ENCODE measurements around the gene FCER2. TPM values are rescaled to one million over a fixed set of nuclear protein-coding genes. Genes with fewer than 3 reads are reported as not detected.

FCER2 gene
- total RNA-seq, 4 donors from 2014 or later: not detected

GRCh38 chr19:7674010-7675005 lies 27.6 kb downstream of the FCER2 start:
- no peak for DNase-seq
- Histone ChIP-seq H3K36me3 (no peaks in the 10 kb centered on the region), H3K27ac (peak overlapping the region in 1 of 4 donors; percentile 41), H3K27me3 (peaks cover 0 to 94% (median 0%) of the 10 kb centered on the region in 4 donors), H3K9me3 (no peaks in the 10 kb centered on the region), H3K4me1 (peaks cover 0 to 20% (median 0%) of the 10 kb centered on the region in 3 donors), H3K4me3 (no peak overlapping the region)
- WGBS, 2 donors: 49 to 55% methylated on average over 9 to 20 of the region's 21 CpGs
- intact Hi-C loops (cut with DNase I): loop anchor here (5.0 kb wide), 1 partner anchor 107 kb away; no protein-coding TSS in a partner anchor
- no peak for TF ChIP-seq POLR2A (IDR thresholded peaks at IDR 0.05)
- no peak for TF ChIP-seq CTCF (IDR thresholded peaks at IDR 0.05)

DNA sequence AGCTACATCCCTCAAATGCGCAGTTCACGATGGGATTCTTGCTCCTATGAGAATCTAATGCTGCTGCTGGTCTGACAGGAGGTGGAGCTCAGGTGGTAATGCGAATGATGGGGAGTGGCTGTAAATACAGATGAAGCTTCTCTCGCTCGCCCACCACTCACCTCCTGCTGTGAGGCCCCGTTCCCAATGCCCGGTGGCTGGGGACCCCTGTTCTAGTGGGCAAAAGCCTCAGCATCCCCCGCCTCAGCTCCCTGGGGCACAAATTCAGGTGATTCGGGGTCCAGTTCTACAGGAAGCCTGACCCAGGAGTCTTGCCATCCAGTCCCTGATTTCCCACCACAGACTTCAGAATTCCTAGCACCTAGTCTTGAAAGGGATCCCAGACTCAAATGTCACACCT lies 29.4 kb downstream of the FCER2 start:
- H3K36me3 ChIP-seq: no peaks in the 10 kb centered on the region
- 27 to 48% methylated on average over 4 to 8 of the region's 9 CpGs for WGBS, 2 donors
- H3K9me3 ChIP-seq: no peaks in the 10 kb centered on the region
- intact Hi-C loops (cut with DNase I): no loop called here
- H3K27me3 ChIP-seq: peaks cover 0 to 89% (median 0%) of the 10 kb centered on the region in 4 donors
- H3K27ac ChIP-seq: no peak overlapping the region
- peaks cover 0 to 15% (median 0%) of the 10 kb centered on the region in 3 donors for H3K4me1 ChIP-seq
- H3K4me3 ChIP-seq: no peak overlapping the region
- no peak for DNase-seq
- TF ChIP-seq POLR2A (IDR thresholded peaks at IDR 0.05) (no peak), CTCF (IDR thresholded peaks at IDR 0.05) (no peak)

DNA sequence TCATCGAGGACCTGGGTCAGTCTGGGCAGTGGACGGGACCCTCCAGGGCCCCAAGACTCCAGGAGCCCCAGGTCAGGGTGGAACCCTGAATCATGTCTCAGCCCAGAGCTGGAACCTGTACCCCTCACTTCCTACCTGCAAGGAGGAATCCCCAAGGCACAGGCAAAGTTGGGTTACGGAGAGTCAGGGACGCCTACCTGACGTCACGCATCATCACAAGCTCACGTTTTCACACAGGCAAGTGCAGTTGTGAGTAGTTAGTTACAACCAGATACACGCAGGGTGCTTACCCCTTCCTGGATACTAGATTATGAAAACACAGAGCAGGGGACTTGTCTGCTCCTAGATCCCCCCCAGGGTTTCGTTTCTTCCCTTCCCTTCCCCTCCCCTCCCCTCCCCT lies 31.1 kb downstream of the FCER2 start:
- TF ChIP-seq POLR2A (IDR thresholded peaks at IDR 0.05): no peak
- no peaks in the 10 kb centered on the region for H3K9me3 ChIP-seq
- H3K4me1 ChIP-seq: peaks cover 0 to 15% (median 0%) of the 10 kb centered on the region in 3 donors
- no peak for DNase-seq
- WGBS, 2 donors: 4 to 40% methylated on average over 3 of the region's 9 CpGs
- H3K4me3 ChIP-seq: no peak overlapping the region
- no peak overlapping the region for H3K27ac ChIP-seq
- H3K27me3 ChIP-seq: peaks cover 0 to 83% (median 0%) of the 10 kb centered on the region in 4 donors
- intact Hi-C loops (cut with DNase I): no loop called here
- H3K36me3 ChIP-seq: no peaks in the 10 kb centered on the region

DNA sequence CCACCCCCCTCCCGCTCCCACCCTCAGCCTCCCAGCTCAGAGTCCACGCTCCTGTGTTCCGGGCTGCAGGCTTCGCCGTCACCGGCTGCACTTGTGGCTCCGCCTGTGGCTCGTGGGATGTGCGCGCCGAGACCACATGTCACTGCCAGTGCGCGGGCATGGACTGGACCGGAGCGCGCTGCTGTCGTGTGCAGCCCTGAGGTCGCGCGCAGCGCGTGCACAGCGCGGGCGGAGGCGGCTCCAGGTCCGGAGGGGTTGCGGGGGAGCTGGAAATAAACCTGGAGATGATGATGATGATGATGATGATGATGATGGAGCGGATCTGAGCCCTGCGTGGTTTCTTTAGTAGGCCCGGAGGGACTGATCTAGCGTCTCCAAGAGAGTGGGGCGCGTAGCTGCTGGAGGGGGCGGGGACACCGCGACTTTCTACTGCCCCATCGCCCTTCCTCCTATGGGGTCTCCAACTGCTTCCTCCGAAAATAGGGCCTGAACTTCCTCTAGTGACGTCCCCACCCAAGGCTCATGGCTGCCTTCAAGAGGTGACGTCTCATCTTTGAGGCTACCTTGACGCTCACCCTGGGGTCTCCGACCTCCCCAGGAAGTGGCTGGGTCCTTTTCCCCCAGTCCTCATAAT lies 31.7 kb downstream of the FCER2 start:
- Histone ChIP-seq H3K27ac (no peak overlapping the region), H3K9me3 (no peaks in the 10 kb centered on the region), H3K4me1 (peaks cover 0 to 17% (median 0%) of the 10 kb centered on the region in 3 donors), H3K36me3 (no peaks in the 10 kb centered on the region), H3K27me3 (peaks cover 0 to 79% (median 0%) of the 10 kb centered on the region in 4 donors), H3K4me3 (peak overlapping the region in 1 of 4 donors; percentile 30)
- intact Hi-C loops (cut with DNase I): no loop called here
- no peak for DNase-seq
- TF ChIP-seq CTCF (IDR thresholded peaks at IDR 0.05): no peak
- no peak for TF ChIP-seq POLR2A (IDR thresholded peaks at IDR 0.05)
- WGBS, 2 donors: 0 to 11% methylated on average over 1 to 11 of the region's 43 CpGs

DNA sequence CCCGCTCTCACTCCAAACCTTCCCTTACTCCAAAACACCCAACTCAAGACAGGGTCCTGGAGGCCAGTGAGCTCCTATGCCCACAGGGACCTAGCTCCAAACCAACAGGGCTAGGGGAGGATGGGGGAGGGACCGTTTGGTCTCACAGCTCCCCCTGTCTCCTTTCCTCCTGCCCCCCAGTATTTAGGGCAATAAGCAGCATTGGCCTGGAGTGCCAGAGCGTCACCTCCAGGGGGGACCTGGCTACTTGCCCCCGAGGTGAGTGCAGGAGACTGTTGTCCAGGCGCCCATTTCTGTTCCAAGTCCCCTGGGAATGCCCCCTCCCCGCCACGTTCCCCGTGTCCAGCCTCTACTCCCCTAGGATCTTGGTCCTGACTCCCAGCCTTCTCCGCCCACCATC lies 32.3 kb downstream of the FCER2 start:
- no peak overlapping the region for H3K4me3 ChIP-seq
- TF ChIP-seq CTCF (IDR thresholded peaks at IDR 0.05) (no peak), POLR2A (IDR thresholded peaks at IDR 0.05) (no peak)
- H3K4me1 ChIP-seq: peaks cover 0 to 18% (median 0%) of the 10 kb centered on the region in 3 donors
- H3K27me3 ChIP-seq: peaks cover 0 to 80% (median 0%) of the 10 kb centered on the region in 4 donors
- no peaks in the 10 kb centered on the region for H3K36me3 ChIP-seq
- intact Hi-C loops (cut with DNase I): no loop called here
- no peak for DNase-seq
- WGBS, 2 donors: 30% methylated on average over 9 of the region's 9 CpGs
- no peak overlapping the region for H3K27ac ChIP-seq
- H3K9me3 ChIP-seq: no peaks in the 10 kb centered on the region

Data from esophagus squamous epithelium (tissue), 5 donors.